HepG2 (cell line): Measurements from ENCODE around the gene CKLF. TPM values are rescaled to one million over a fixed set of nuclear protein-coding genes. Genes with fewer than 3 reads are reported as not detected.

Source experiments
- CEBPG ChIP-seq: IDR thresholded peaks from 2 replicates; pipeline ENCODE4 v1.6.1; 2016
- ETS1 ChIP-seq: sonication (generic); formaldehyde crosslinking; IDR thresholded peaks from 2 replicates; pipeline ENCODE4 v1.4.0; 2020; ENCODE audit warnings: missing genetic modification reagents
- FIP1L1 ChIP-seq: fragments of 200-400 bp; formaldehyde crosslinking; IDR thresholded peaks from 2 replicates; pipeline ENCODE4 v1.6.1; 2018; ENCODE audit warnings: low read depth, mild to moderate bottlenecking, low read length, moderate library complexity, borderline replicate concordance; ENCODE audit not compliant: insufficient read depth
- FLYWCH1 ChIP-seq: sonication (generic); formaldehyde crosslinking; IDR thresholded peaks from 2 replicates; pipeline ENCODE4 v1.8.1; 2023; ENCODE audit warnings: mild to moderate bottlenecking, missing genetic modification reagents
- FOXA3 ChIP-seq: IDR thresholded peaks from 2 replicates; pipeline ENCODE4 v1.6.1; 2016; ENCODE audit warnings: missing genetic modification reagents, missing compliant biosample characterization
- MYPOP ChIP-seq: sonication (generic); formaldehyde crosslinking; IDR thresholded peaks from 2 replicates; pipeline ENCODE4 v1.8.1; 2023; ENCODE audit warnings: mild to moderate bottlenecking, moderate library complexity, missing genetic modification reagents
- TSC22D2 ChIP-seq: sonication (generic); formaldehyde crosslinking; IDR thresholded peaks from 2 replicates; pipeline ENCODE4 v1.5.1; 2020; ENCODE audit warnings: missing genetic modification reagents, mild to moderate bottlenecking, borderline replicate concordance
- ZHX2 ChIP-seq, 2 experiments: sonication (generic) in 1 of 2; formaldehyde crosslinking in 1 of 2; IDR thresholded peaks; 2 replicates each; pipeline versions ENCODE4 v1.6.1 to v1.9.0; 2014 to 2022; ENCODE audit warnings: antibody characterized with exemption in 1 of 2, borderline replicate concordance in 1 of 2, inconsistent platforms in 1 of 2, low read depth in 1 of 2, missing genetic modification reagents in 1 of 2
- ZNF512 ChIP-seq: sonication (generic); formaldehyde crosslinking; IDR thresholded peaks from 2 replicates; pipeline ENCODE4 v1.4.0; 2020; ENCODE audit warnings: mild to moderate bottlenecking, missing genetic modification reagents
- ZNF605 ChIP-seq: sonication (generic); formaldehyde crosslinking; IDR thresholded peaks from 2 replicates; pipeline ENCODE4 v1.8.0; 2022; ENCODE audit warnings: mild to moderate bottlenecking, missing genetic modification reagents
- ZNF639 ChIP-seq: conservative IDR thresholded peaks from 2 replicates; pipeline ENCODE4 v1.6.1; 2018; ENCODE audit warnings: missing genetic modification reagents
- ZNF800 ChIP-seq: sonication (generic); formaldehyde crosslinking; IDR thresholded peaks from 2 replicates; pipeline ENCODE4 v1.4.0; 2020; ENCODE audit warnings: missing genetic modification reagents
- polyA plus RNA-seq, 8 experiments: library from polyadenylated mRNA; depleted of rRNA in 3 of 8; stranded (reverse) in 7 of 8; unstranded in 1 of 8; fragments of >200 nt; fragmentation: Illumina TruSeq in 4 of 8; extraction: Trizol in 4 of 8; gene quantifications; 2 replicates each; pipeline versions ENCODE4 v1.2.1 to v1.2.3, GENCODE V29; 2011 to 2016; ENCODE audit warnings: low read depth in 4 of 8, missing spikeins in 1 of 8, mixed read lengths in 1 of 8; ENCODE audit not compliant: insufficient read depth in 1 of 8
- total RNA-seq, 5 experiments: library from RNA; depleted of rRNA; stranded (reverse); fragments of >200 nt; fragmentation: Illumina TruSeq; extraction: Trizol; gene quantifications; 2 replicates each; pipeline ENCODE4 v1.2.3, GENCODE V29; 2016; ENCODE audit warnings: low read depth in 1 of 5

CKLF gene
- total and polyA plus RNA-seq, 2 of the 13 experiments (the other 11 are each of a cell fraction or from before 2014, with no cell fraction given) = 120 to 167 TPM

- peak; percentile 65; the same call in 1 of the 2 replicates for TF ChIP-seq MYPOP
- peak; percentile 70; the same call in 1 of the 2 replicates for TF ChIP-seq ZNF605 (CRISPR knock-in tag)
- TF ChIP-seq TSC22D2 (CRISPR knock-in tag) = peak; percentile 60; the same call in 1 of the 2 replicates
- peak; percentile 62 for TF ChIP-seq FOXA3 (CRISPR knock-in tag)
- TF ChIP-seq ZNF512 = no peak
- no peak for TF ChIP-seq ETS1
- TF ChIP-seq ZNF639 (CRISPR knock-in tag) = peak; percentile 29; the same call in 1 of the 2 replicates
- no peak for TF ChIP-seq ZHX2 (IDR thresholded peaks at IDR 0.05; ENCODE audit: low read depth)
- no peak for TF ChIP-seq ZHX2 (CRISPR knock-in tag; IDR thresholded peaks at IDR 0.05; ENCODE audit: borderline replicate concordance)
- TF ChIP-seq FIP1L1 = no peak
- peak; percentile 71; the same call in 1 of the 2 replicates for TF ChIP-seq ZNF800 (CRISPR knock-in tag)
- no peak for TF ChIP-seq CEBPG
- no peak for TF ChIP-seq FLYWCH1 (CRISPR knock-in tag)
Observed at GRCh38 chr16:66608241-66609138, 56.1 kb downstream of the CKLF start (continued).
